Measurements from ENCODE around the gene LHPP.
"Not testable (repeated sequence)": the region's sequence is repeated elsewhere in the genome, so short reads cannot be mapped to it uniquely, and the experiment has no call there.

Gene LHPP

DNA sequence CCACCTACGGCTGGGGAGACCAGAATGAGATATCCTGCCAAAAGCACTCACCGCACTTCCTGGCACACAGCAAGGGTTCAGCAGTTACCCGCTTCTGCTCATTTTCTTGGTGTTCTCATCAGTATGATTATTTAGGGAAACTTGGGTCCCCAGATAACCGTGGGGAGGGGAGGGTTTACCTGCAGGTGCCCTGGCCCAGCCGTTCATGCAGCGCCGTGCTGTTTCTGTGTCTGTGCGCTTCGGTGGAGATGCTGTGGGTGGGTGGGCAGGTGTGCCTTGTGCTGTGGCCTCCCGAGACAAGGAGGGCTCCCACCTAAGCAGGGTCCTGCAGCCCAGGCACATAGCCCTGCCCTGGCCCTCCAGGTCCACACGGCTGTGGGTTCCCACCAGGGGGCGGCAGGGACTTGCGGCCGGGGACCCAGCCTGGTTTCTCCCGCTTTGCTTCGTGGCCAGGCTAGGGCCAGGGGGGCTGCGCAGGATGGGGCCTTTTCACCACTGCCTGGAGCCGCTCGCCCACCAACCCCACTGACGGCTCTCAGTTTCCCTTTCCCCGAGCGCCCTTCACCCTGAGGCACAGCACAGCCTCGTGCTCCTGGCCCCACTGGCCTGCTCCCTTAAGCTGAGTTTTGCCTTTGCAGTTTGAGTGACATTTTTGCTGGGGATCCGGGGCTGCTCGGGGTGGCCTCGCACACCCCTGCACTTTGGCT is 78.5 kb downstream of the LHPP start:
- DNase-seq = no peak

DNA sequence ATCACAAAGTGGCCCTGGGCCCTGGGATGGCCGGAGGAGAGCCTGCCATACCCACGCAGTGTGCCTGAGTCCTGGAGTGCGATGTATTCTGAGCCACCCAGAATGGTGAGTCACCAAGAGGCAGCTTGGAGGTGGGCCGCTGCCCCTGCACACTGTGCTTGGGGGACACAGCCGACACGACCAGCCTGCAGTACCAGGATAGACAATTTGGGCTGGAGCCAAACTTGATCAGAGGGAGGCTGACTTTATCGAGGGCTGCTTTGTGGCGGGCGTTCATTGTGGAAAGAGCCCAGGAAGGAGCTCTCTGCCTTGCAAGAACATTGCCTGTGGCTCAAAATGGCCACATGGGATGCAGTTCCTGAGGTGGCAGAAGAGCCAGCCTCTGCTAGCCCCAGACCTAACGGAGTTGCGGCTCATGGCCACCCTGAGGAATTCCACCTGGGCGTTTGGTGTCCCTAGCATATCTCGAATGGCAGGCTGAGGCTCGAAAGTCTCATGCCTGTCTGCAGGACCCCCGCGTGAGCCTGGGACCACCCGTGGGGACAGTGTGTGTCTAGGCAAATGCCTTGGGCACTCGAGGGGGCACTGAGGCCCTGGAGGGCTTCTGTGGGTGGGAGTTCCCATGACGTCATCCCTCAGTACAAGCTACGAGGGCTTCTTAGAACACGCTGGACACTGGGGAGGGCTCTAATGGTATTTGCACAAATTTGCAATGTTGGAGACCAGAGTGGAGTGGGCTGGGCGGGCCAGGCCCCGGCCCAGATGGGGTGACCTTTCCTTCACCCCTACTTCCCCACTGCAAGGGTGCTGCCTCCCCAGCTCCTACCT is 79.7 kb downstream of the LHPP start:
- DNase-seq = no peak

DNA sequence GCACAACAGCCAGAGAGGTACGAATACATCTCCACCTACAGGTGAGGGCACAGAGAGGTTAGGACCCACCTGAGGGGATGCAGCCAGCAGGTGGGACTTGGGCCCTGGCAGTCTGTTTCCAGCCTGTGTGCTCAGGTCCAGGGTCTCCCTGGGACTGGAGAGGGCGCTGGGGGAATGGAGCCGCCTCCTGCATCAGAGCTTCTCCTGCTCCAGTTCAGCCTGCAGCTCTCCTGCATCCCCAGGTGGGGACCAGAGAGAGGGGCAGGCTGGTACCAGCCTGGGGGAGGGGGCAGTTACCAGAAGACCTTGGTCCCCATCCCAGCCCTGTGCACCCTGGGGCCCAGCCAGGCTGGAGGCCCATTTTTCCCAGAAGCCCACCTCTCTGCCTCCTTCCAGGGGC is 80.7 kb downstream of the LHPP start:
- no peak for DNase-seq

DNA sequence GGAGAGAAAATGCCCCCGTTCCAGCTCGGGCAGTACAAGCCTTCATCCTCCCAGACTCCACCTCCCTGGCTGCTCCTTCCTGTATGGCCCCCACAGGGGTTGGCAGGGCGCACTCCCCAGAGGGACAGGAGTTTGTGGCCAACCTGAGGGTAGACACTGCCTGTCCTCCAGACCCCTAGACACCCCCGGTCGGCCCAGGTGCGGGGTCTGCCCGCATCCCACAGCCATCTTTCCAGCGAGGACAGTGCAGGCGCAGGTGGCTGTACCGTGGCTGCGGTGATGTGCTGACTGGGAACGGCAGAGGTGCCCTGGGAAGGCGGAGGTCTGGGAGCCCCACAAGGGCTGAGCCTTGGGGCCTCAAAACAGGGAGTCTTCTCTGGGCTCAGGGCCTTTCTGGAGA is 81.5 kb downstream of the LHPP start:
- DNase-seq = no peak

DNA sequence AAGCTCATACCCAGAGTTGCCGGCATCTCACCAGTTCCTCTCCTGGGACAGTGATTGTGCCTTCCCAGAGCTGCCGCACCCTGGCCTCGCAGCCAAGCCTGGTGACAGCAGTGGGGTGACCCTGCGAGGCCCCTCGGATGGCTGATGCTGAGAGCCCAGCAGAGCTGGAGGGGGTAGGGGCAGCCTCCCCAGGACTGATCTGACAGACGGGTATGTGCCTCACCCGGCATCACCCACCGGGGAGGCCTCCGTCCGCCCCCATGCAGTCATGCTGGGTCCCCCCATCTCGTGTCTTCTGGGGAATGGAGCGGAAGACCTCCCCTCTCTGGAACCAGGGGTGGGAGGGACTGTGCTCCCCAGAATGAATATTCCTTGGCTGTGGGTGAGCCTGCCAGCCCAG is 82.3 kb downstream of the LHPP start:
- no peak for DNase-seq

DNA sequence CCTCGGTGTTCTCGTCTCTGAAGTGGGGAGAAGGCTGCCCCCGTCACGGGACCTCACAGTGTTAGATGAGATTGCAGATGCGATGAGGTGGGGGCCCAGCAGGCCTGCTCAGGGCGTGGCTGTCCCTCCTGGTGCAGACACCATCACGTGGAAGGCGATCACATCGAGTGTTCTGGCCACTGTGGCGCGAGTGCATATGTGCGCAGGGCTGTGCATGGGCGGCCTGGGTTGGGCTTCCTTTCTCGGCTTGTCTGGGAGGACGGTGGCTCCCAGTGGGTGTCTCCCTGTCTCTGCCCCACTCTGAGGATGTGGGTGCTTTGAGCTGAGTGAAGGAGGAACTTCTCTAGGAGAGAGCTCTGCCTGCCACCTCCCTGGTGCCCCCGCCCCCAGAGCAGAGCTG is 83.1 kb downstream of the LHPP start:
- no peak for DNase-seq

DNA sequence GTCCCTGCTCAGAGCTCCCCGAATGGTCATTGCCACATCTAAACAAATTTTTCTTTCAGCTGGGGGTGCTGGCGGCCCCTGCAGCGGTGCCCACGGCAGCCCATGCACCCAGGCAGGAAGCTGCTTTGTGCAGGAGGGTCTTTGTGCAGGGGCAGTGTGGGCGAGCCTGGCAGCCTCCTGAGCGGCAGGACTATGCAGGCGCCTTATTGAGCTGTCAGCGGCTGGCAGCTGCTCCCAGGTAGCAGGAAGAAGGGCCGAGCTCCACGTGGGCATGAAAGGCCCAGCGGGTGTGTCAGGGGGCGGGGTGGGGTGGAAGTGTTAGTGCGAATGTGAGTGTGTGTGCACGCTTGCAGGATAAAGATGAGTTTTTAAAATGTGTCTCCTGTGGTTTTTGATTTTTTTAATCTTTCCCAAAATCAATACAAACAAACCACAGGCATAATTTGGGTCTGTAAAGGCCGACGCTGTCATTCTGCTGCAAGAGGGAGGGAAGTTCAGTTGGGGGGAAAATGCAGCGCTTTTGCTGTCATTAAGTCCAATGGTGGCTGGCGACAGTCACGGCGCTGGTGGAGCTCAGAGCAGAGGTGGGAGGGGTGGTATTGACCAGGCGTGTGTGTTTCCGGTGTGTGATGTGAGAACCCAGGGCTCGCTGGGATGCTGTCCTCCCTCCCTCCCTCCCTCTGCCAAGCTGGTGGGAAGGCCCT is 83.9 kb downstream of the LHPP start:
- DNase-seq = no peak

DNA sequence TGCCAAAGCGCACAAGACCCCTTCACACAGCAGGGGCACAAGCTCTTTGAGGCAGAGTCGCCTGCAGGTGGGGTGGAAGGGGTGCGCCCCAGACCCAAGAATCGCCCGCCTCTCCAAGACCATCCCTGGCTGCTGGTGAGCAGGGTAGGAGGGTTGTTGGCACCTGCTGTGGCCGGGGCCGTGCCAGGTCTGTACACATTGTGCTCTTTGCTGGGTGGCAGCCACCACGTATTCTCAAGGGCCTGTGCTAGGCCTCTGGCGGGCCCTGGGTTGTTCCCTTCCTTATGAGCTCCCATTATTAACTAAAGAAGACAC is 84.4 kb downstream of the LHPP start:
- no peak for DNase-seq

DNA sequence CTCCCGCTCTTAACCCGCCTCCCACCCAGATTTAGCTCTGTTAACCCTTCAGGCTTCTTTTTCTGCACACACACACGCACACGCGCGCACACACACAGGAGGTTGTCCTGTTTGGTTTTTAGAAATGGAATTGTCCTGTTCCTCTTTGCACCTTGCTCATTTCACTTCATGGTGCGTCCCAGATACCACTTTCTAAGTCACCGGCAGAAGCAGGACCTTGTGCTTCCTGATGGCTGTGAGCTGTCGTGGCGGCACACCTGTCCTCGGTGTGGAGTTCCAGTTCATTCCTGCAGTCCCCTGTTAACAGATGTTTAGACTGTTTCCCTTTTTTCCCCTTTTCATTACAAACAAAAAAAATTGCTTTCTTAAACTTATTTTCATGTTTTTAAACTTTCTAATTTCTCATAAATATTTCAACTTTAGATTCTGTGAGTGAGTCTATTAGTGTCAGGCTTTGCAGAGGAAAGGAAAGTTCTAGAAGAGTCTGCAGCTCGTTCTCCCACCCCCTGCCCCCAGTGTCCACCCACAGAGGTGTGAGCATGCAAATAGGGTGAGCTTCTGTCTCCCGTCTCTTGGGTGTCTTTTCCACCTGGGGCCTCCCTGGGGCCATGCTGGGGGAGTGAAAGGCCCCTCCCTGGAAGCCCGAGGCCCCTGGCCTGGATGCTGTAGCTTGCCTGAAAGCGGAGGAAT is 85.5 kb downstream of the LHPP start:
- no peak for DNase-seq

DNA sequence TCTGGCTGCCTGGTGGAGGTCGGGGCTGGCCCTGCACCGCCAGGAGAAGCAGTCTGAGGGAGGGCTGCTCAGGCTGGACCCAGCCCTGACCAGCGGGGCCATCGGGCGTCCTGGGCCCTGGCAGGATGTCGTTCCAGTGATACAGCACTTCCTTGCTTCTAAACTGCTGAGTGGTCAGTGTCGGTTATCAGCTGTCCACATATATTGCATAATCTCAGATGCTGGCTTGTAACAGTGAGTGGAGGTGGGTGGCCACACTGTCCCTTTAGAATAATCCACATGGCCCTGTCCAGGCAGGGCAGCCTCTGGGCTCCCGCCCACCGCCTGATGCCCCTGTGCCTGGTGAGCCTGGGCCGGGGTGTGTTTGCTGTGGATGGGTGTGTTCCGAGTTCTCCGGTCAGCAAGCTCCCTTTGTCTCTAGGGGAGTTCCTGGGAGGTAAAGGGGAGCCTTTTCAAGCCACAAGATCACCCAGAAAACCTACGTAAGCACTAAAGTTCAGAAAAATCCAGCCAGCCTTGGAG is 86.1 kb downstream of the LHPP start:
- DNase-seq = no peak

DNA sequence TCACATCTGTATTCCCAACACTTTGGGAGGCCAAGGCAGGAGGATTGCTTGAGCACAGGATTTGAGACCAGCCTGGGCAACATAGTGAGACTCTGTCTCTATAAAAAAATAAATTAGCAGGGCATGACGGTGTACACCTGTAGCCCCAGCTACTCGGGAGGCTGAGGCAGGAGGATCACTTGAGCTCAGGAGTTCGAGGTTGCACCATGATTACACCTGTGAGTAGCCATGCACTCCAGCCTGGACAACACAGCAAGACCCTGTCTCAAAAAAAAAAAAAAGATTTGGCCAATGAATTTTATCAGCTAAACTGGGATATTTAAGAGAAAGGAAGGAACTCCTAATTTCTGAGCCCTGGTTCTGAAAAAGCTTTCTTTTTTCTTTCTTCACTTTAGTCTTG is 87.5 kb downstream of the LHPP start:
- DNase-seq = not testable (repeated sequence)

DNA sequence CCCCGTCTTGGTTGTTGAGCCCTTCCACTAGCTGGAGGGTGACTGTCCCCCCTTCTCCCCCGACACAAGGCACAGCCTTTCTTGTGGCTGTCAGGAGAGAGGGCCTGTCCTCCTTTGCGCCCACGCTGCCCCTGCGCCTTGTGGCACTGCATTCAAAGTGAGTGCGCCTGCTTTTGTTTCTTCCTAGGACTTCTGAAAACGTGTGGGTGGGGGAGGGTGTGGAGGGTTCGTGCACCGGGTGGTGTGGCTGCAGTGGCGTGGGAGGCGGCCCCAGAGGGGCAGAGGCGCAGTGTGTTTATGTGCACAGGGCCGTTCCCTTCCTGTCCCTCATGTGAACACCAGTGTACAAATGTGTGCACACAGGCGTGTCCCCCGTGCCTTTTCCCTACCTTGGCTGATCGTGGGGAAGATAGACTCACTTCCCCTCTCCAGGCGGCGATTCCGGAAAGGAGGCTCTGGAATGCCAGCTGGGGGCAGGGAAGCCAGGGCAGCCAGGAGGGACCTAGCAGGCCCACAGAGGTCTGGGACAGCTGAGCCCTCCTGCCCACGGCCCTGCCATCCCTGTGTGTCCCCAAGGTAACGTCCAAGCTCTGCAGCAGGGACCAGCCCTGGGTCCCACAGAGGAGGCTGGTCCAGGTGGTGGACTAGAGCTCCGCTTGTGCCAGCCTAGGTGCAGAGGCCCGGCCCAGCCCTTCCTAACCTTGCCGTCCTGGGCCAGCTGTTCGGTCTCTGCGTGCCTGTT is 88.8 kb downstream of the LHPP start:
- no peak for DNase-seq

DNA sequence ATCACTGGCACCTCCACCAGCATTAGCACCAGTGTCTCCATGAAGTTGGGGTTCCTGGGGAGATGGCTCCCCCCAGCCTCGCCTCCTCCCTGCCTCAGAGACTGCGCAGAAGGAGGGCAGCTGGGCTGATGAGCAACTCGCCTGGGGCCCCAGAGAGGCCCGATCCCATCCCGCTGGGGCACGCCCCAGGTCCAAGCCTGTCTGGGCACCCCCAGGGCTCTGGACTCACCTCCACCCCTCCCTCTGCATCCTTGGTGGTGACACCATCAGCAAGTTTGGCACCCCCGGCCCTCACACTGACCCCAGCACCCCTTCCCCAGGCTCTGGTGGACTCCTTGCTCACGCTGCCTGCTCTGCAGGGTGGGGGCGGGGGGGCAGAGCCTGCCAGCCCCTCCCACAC is 89.5 kb downstream of the LHPP start:
- no peak for DNase-seq

DNA sequence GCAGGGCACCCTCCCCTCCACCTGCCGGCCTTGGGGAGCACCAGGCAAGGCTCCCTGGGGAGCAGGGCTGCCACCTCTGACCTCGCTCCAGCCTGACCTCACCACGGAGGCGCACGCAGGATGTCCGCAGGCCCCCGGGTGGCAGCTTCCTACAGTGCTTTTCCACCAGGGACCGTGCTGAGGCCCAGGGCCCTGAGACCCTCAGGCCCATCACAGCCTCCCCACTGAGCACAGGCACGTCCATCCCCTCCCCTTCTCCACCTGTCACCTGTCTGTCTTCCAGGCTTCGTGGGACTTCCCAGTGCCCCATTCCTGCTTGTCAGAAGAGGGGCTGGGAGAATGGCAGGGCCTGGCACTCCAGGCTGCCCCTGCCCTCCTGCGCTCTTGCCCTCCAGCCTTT is 90.1 kb downstream of the LHPP start:
- no peak for DNase-seq

DNA sequence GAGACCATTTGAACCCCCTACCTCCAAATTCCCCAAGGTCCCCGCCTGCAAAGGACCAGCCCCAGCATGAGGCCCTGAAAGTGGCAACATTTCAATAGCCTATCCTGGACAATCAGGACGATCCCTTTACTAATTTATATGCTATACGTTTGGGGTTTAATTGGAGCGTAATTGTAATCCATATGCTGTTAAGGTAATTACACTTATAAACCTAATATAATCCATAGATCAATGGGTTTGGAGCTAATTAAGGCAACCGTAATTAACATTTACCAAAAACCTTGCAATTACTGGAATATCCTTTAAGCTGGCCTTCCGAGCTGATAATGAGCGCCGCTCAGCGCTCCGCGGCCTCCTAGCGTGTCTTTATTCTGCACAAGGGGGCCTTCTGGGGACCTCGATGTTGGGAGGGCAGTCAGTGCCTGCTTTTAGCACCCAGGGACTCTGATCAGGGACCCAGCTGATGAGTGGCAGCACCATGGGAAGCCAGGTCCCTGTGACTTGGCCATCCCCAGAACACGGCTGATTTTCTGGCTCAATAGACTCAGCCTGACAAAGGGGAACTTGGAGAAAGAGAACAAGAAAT is 91.2 kb downstream of the LHPP start:
- DNase-seq = no peak

DNA sequence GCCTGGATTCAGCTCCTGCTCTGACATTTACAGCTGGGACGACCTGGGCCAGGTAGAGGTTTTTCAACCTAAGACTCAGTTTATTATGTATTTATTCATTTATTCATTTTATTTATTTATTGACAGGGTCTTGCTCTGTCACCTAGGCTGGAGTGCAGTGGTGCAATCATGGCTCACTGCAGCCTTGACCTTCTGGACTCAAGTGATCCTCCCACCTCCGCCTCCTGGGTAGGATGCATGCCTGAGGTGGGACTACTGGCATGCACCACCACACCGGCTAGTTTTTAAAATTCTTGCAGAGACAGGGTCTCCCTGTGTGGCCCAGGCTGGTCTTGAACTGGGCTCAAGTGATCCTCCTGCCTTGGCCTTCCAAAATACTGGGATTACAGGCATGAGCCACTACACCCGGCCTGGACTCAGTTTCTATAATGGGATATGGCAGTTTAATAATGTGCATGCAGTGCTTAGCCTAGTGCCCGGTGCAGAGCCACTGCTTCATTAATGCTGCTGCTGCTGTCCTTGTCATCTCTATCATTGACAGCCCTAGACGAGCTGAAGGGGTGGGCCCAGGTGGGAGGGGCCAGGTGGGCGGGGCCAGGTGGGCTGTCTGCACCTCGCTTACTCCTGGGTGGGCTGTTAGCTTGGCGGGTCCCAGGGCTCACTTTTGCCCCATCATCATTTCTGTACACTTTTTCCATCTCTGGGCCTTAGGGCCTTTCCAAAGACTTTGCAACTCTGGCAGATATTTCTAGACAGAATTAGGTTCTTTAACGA is 92.6 kb downstream of the LHPP start:
- no peak for DNase-seq

DNA sequence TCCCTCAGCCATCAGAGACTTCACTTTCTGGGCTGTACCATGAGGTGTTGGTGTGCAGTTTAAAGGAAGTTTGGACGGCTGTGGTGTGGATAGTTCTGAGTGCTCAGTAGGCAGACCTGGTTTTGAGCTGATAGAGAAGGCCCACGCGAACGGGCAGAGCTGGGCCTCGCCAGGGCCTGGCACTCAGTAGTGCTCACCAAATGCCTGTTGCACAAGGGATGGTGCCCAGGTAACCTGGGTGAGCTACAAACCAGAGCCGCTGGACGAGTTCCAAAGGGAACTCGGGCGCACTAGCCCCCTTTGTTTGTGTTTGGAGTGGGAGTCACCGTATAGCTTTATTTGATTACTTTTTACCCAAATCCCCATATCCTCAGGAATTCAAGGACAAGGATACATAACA is 95.5 kb downstream of the LHPP start:
- no peak for DNase-seq

DNA sequence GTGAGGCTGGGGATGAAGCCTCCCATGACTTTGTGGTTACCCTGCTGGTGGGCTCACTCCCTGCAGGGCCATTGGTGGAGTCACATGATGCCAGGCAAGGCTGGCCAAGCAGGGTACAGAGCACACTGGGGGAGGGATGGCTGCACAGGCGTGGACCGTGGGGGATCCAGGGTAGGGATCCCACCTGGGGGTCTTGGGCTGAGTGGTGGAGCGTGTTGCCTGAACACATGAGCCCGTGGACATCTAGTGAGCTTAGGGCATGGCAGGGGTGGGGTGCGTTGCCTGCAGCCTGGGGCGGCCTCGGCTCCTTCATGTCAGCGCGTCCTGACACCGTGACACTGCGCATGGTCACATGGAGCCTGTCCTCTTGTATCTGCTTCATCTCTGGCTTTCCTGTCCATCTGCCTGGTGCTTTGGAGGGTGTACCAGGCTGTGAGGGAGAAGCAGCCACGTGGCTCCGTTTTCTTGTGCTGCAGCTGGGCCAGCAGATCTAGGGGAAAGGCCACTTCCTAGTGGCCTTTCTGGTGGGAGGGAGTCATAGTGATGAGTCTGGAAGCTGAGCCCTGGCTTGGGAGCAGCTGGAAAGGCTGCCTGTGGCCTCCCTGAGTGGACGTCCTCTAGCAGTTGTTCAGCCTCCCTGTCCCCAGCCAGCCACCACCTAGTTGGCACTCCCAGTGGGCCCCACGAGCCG is 96.2 kb downstream of the LHPP start:
- no peak for DNase-seq

DNA sequence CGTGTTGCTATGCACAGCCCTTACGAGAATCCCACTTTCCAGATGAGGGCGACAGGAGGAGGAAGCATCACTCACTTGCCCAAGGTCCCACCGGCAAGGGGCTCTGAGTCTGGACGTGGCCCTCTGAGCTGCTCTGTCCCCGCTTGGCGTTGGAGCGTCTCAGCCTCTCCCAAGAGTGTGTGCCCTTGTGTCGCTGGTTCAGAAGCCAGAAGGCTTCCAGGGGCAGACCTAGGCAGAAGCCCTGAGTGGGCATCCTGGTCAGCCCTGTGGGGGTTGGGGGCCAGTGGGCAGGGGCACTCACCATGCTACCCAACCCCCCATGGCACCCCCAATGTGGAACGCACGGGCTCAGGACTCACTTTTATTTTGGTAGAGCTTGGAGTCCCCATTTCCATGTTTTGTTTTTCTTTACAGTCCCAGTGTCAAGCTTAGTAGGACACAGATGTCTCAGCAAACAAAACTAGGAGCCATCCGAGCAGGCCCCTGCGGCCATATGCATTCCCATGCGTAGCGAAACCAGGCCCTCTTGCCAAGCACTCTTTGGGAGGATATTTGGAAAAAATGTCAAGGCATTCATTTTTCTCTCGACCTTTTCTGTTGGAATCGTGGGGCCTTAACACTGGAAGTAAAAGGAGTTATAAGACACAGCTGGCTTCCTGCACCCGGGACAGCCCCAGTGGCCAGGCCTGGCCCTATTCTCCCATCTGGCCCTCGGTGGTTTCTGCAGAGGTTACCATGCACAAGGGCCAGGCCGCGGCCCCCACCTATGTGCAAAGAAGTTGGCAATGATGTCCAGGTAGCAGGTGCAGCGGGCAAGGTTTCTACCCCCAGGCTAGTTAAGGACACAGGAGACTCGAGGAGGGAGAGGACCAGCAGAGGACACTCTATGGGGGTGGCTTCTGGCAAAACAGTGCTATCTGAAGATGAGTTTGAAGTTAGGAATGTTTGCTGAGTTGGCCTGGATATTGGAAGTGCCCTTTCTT is 97.0 kb downstream of the LHPP start:
- no peak for DNase-seq
